H1 (cell line): ENCODE measurements around the gene TSEN2. TPM values are rescaled to one million over a fixed set of nuclear protein-coding genes. Genes with fewer than 3 reads are reported as not detected.

Experiments
- CTCF ChIA-PET: fragments of 300-600 bp; sonication (Branson Sonifier 250); formaldehyde crosslinking; loops from one replicate; lab custom pipeline; 2021; ENCODE audit not compliant: partially characterized antibody; lab: Charles Lee
- POLR2A ChIA-PET: fragments of 300-600 bp; sonication (Branson Sonifier 250); formaldehyde crosslinking; loops from one replicate; lab custom pipeline; 2021; ENCODE audit warnings: inconsistent platforms; ENCODE audit not compliant: partially characterized antibody; lab: Charles Lee
- DNase-seq, 2 experiments: peaks; one replicate each; pipeline versions ENCODE4 v3.0.0 to v3.0.0-alpha.2; 2010 to 2022; ENCODE audit warnings: low spot score in 2 of 2, low read depth in 1 of 2, mixed read lengths in 1 of 2
- FAIRE-seq: peaks from 2 replicates; lab custom pipeline; 2011; peaks lifted over from hg19 to GRCh38; lab: Jason Lieb, UNC
- H2AFZ ChIP-seq: 2 replicates; pipeline ENCODE4 v1.8.1; 2012; ENCODE audit warnings: low read length, inconsistent platforms
- H2AK5ac ChIP-seq: 2 replicates; pipeline ENCODE4 v1.6.1; 2013; ENCODE audit warnings: low read depth, low read length
- H2BK120ac ChIP-seq: replicated peaks from 2 replicates; pipeline ENCODE3; 2013; ENCODE audit warnings: low read depth, low read length, inconsistent platforms
- H2BK12ac ChIP-seq: 2 replicates; pipeline ENCODE4 v1.6.1; 2013; ENCODE audit warnings: low read depth, low read length
- H2BK15ac ChIP-seq: 2 replicates; pipeline ENCODE4 v1.6.1; 2013; ENCODE audit warnings: low read length
- H2BK20ac ChIP-seq: 2 replicates; pipeline ENCODE4 v1.6.1; 2013; ENCODE audit warnings: low read length
- H2BK5ac ChIP-seq: 2 replicates; pipeline ENCODE4 v1.6.1; 2013; ENCODE audit warnings: low read depth, low read length
- H3K14ac ChIP-seq: 2 replicates; pipeline ENCODE4 v1.6.1; 2013; ENCODE audit warnings: inconsistent platforms; ENCODE audit not compliant: insufficient read length
- H3K18ac ChIP-seq: 2 replicates; pipeline ENCODE4 v1.6.1; 2013; ENCODE audit warnings: low read length; ENCODE audit errors: extremely low read depth
- H3K23ac ChIP-seq: 2 replicates; pipeline ENCODE4 v1.6.1; 2013; ENCODE audit warnings: inconsistent platforms; ENCODE audit not compliant: insufficient read length
- H3K23me2 ChIP-seq: 2 replicates; pipeline ENCODE4 v1.6.1; 2013; ENCODE audit warnings: low read depth, low read length
- H3K27ac ChIP-seq: 2 replicates; pipeline ENCODE4 v1.6.1; 2011; ENCODE audit warnings: low read depth, low read length, inconsistent platforms
- H3K27me3 ChIP-seq, 4 experiments: replicated peaks in 1 of 4; 1 replicate in 1 of 4; 2 replicates in 3 of 4; pipeline versions ENCODE4 v1.6.1 to v1.8.1; 2011 to 2013; ENCODE audit warnings: low read length in 3 of 4, mild to moderate bottlenecking in 3 of 4, inconsistent platforms in 2 of 4, mixed read lengths in 2 of 4, moderate library complexity in 1 of 4; ENCODE audit not compliant: control insufficient read depth in 3 of 4, insufficient read depth in 3 of 4; ENCODE audit errors: extremely low read depth in 1 of 4
- H3K36me3 ChIP-seq, 4 experiments: 2 replicates each; pipeline versions ENCODE4 v1.6.1 to v1.8.1; 2011 to 2013; ENCODE audit warnings: mild to moderate bottlenecking in 4 of 4, low read length in 3 of 4, moderate library complexity in 2 of 4, control low read depth in 1 of 4, inconsistent platforms in 1 of 4; ENCODE audit not compliant: insufficient read depth in 4 of 4, control insufficient read depth in 2 of 4
- H3K4ac ChIP-seq: replicated peaks from 2 replicates; pipeline ENCODE3; 2013; ENCODE audit warnings: low read length, low read depth, mixed read lengths, inconsistent platforms; ENCODE audit not compliant: insufficient read length
- H3K4me1 ChIP-seq, 4 experiments: replicated peaks in 1 of 4; 1 replicate in 1 of 4; 2 replicates in 3 of 4; pipeline versions ENCODE4 v1.6.1 to v1.8.1; 2011 to 2013; ENCODE audit warnings: low read length in 3 of 4, inconsistent platforms in 2 of 4, mixed read lengths in 1 of 4; ENCODE audit not compliant: insufficient read depth in 4 of 4, control insufficient read depth in 3 of 4
- H3K4me2 ChIP-seq, 2 experiments: 2 replicates each; pipeline versions ENCODE4 v1.6.1 to v1.8.1; 2011 to 2013; ENCODE audit warnings: low read depth in 2 of 2, low read length in 2 of 2, control low read depth in 1 of 2, inconsistent platforms in 1 of 2, mild to moderate bottlenecking in 1 of 2; ENCODE audit not compliant: insufficient read depth in 1 of 2
- H3K4me3 ChIP-seq, 4 experiments: fragments of 200-600, 300-600 bp in 1 of 4; sonication (generic), shearing (Covaris generic), sonication (Bioruptor Twin) in 1 of 4; 2 replicates each; pipeline versions ENCODE4 v1.5.1 to v1.8.1; 2011 to 2016; ENCODE audit warnings: low read length in 4 of 4, low read depth in 3 of 4, control low read depth in 2 of 4, inconsistent platforms in 2 of 4, mild to moderate bottlenecking in 2 of 4, mixed read lengths in 1 of 4, moderate library complexity in 1 of 4; ENCODE audit not compliant: insufficient read depth in 2 of 4; ENCODE audit errors: extremely low read depth in 1 of 4
- H3K56ac ChIP-seq: replicated peaks from 2 replicates; pipeline ENCODE3; 2013; ENCODE audit warnings: low read depth, mild to moderate bottlenecking, mixed read lengths, low read length, inconsistent platforms; ENCODE audit not compliant: insufficient read length
- H3K79me1 ChIP-seq: 2 replicates; pipeline ENCODE4 v1.6.1; 2013; ENCODE audit warnings: low read depth, low read length, control low read depth
- H3K79me2 ChIP-seq, 2 experiments: 2 replicates each; pipeline versions ENCODE4 v1.6.1 to v1.8.1; 2012 to 2013; ENCODE audit warnings: low read length in 2 of 2, mild to moderate bottlenecking in 2 of 2, inconsistent platforms in 1 of 2; ENCODE audit not compliant: insufficient read depth in 2 of 2, control insufficient read depth in 1 of 2
- H3K9ac ChIP-seq, 4 experiments: replicated peaks in 1 of 4; 1 replicate in 1 of 4; 2 replicates in 3 of 4; pipeline versions ENCODE4 v1.6.1 to v1.8.1; 2011 to 2013; ENCODE audit warnings: low read depth in 3 of 4, low read length in 3 of 4, control low read depth in 2 of 4, mild to moderate bottlenecking in 2 of 4, moderate library complexity in 2 of 4, inconsistent platforms in 1 of 4; ENCODE audit errors: extremely low read depth in 1 of 4
- H3K9me3 ChIP-seq, 2 experiments: 2 replicates each; pipeline versions ENCODE4 v1.6.1 to v1.8.1; 2012 to 2013; ENCODE audit warnings: mild to moderate bottlenecking in 2 of 2, moderate library complexity in 2 of 2, control low read depth in 1 of 2, inconsistent platforms in 1 of 2, low read depth in 1 of 2, low read length in 1 of 2, mixed read lengths in 1 of 2; ENCODE audit not compliant: insufficient read depth in 2 of 2
- H4K20me1 ChIP-seq, 2 experiments: replicated peaks in 1 of 2; 2 replicates each; pipeline versions ENCODE3 to v1.8.1; 2011 to 2013; ENCODE audit warnings: inconsistent platforms in 2 of 2, low read length in 2 of 2, mild to moderate bottlenecking in 1 of 2; ENCODE audit not compliant: insufficient read depth in 2 of 2, control insufficient read depth in 1 of 2
- H4K5ac ChIP-seq: 2 replicates; pipeline ENCODE4 v1.6.1; 2013; ENCODE audit warnings: low read length, low read depth, mixed read lengths, inconsistent platforms; ENCODE audit not compliant: insufficient read length
- H4K8ac ChIP-seq: 2 replicates; pipeline ENCODE4 v1.8.0; 2013; ENCODE audit warnings: mild to moderate bottlenecking, moderate library complexity, low read length, inconsistent platforms; ENCODE audit not compliant: insufficient read depth; ENCODE audit errors: extremely low read depth
- H4K91ac ChIP-seq: replicated peaks from 2 replicates; pipeline ENCODE3; 2013; ENCODE audit warnings: low read length, mixed read lengths, inconsistent platforms; ENCODE audit not compliant: insufficient read length
- CREB1 ChIP-seq: IDR thresholded peaks from 2 replicates; pipeline ENCODE4 v1.6.1; 2012; ENCODE audit warnings: inconsistent platforms
- POLR2A ChIP-seq, 2 experiments: IDR thresholded peaks; 1 replicate in 1 of 2; 2 replicates in 1 of 2; pipeline ENCODE4 v1.6.1; 2011; ENCODE audit warnings: low read depth in 2 of 2, low read length in 2 of 2, mild to moderate bottlenecking in 2 of 2; ENCODE audit errors: control extremely low read depth in 1 of 2
- WGBS, 2 experiments: shearing (Covaris generic) in 1 of 2; methylation state at CpG; one replicate each; pipeline versions ENCODE4 v1.1.6 to v1.1.7; 2013 to 2015; ENCODE audit warnings: low lambda C conversion rate in 2 of 2, mixed read lengths in 2 of 2, inconsistent platforms in 1 of 2, low coverage in 1 of 2, missing lambda C conversion rate in 1 of 2; ENCODE audit not compliant: insufficient replicate concordance in 2 of 2, insufficient coverage in 1 of 2, insufficient read length in 1 of 2; ENCODE audit errors: extremely low coverage in 1 of 2, missing lambda C conversion rate in 1 of 2; 5-methylcytosine and 5-hydroxymethylcytosine counted together
- polyA plus RNA-seq, 7 experiments: library from polyadenylated mRNA; depleted of rRNA in 3 of 7; stranded (reverse) in 5 of 7; unstranded in 2 of 7; fragments of >200 nt in 5 of 7; fragments of 200-250 nt in 2 of 7; gene quantifications; 1 replicate in 5 of 7; 2 replicates in 1 of 7; 4 replicates in 1 of 7; pipeline versions ENCODE4 v1.2.1 to v1.2.3, GENCODE V29; 2011 to 2013; ENCODE audit warnings: missing spikeins in 2 of 7, mixed read lengths in 2 of 7
- total RNA-seq: library from RNA; stranded (reverse); fragmentation: NEBNext Ultra II Directional; extraction: Animal tissue kit (Norgen Biotek cat#: 25700); gene quantifications from 2 replicates; pipeline ENCODE4 v1.2.1, GENCODE V29; 2021
- TF ChIP-seq, protein P1 (sequence below): IDR thresholded peaks from 2 replicates; pipeline ENCODE4 v1.6.1; 2012; ENCODE audit warnings: low read length, inconsistent platforms

TSEN2 gene
- total and polyA plus RNA-seq, 2 of the 8 experiments (the other 6 are each of a cell fraction or from before 2014, with no cell fraction given): 16.1 to 22.4 TPM

- no peaks in the 10 kb centered on the region; the same call in 1 of the 2 replicates for H3K23me2 ChIP-seq
- no peak overlapping the region for H3K9ac ChIP-seq
- POLR2A ChIA-PET: interaction anchor here (1.0 to 1.4 kb wide), 3 partner anchors 8 to 18 kb away, joined by 3 to 5 read pairs (median 3); partner anchors contain the start of gene MKRN2
- no peak overlapping the region for H3K23ac ChIP-seq
- no peak overlapping the region for H2AK5ac ChIP-seq
- H2BK12ac ChIP-seq: no peak overlapping the region
- H2BK5ac ChIP-seq: no peak overlapping the region
- H3K4me2 ChIP-seq: no peak overlapping the region
- no peak overlapping the region for H4K5ac ChIP-seq
- H3K27ac ChIP-seq: no peak overlapping the region
- H4K91ac ChIP-seq: no peak overlapping the region
- H3K18ac ChIP-seq: no peak overlapping the region
- H2AFZ ChIP-seq: no peak overlapping the region
- no peaks in the 10 kb centered on the region for H3K4me1 ChIP-seq
- H4K8ac ChIP-seq: no peak overlapping the region
- H3K27me3 ChIP-seq: no peaks in the 10 kb centered on the region
- no peak overlapping the region for H3K14ac ChIP-seq
- H3K4me3 ChIP-seq: no peak overlapping the region
- H3K56ac ChIP-seq: no peak overlapping the region
- no peak overlapping the region for H3K4ac ChIP-seq
- no peak overlapping the region for H2BK120ac ChIP-seq
- no peaks in the 10 kb centered on the region for H3K9me3 ChIP-seq
- peaks cover 3 to 6% of the 10 kb centered on the region in 2 experiments for H4K20me1 ChIP-seq
- H3K79me2 ChIP-seq: no peaks in the 10 kb centered on the region
- no peak for FAIRE-seq
- no peak for DNase-seq
- WGBS, 2 experiments: 90% methylated on average over 7 of the region's 7 CpGs; no CpG with 5 or more reads in 1 of the 2 experiments
- H2BK15ac ChIP-seq: no peak overlapping the region
- H2BK20ac ChIP-seq: no peak overlapping the region
- no peaks in the 10 kb centered on the region; the same call in 1 of the 2 replicates for H3K79me1 ChIP-seq
- H3K36me3 ChIP-seq: peaks cover 18 to 77% (median 50%) of the 10 kb centered on the region in 4 experiments; a peak in 7 of 8 replicates
- CTCF ChIA-PET: interaction anchor here (1.6 kb wide), 1 partner anchor 16 kb away, joined by 3 read pairs; no protein-coding TSS in a partner anchor
- TF ChIP-seq CREB1 (no peak), POLR2A (IDR thresholded peaks at IDR 0.05; ENCODE audit: control extremely low read depth in 1 of 2, low read depth in 2 of 2, low read length in 2 of 2) (no peak)
- TF ChIP-seq, protein P1, sequence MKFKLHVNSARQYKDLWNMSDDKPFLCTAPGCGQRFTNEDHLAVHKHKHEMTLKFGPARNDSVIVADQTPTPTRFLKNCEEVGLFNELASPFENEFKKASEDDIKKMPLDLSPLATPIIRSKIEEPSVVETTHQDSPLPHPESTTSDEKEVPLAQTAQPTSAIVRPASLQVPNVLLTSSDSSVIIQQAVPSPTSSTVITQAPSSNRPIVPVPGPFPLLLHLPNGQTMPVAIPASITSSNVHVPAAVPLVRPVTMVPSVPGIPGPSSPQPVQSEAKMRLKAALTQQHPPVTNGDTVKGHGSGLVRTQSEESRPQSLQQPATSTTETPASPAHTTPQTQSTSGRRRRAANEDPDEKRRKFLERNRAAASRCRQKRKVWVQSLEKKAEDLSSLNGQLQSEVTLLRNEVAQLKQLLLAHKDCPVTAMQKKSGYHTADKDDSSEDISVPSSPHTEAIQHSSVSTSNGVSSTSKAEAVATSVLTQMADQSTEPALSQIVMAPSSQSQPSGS: no peak
These were observed 90.4 kb downstream of the TSEN2 start for GRCh38 chr3:12574661-12575060.
